Activated B cell treated with CpG ODN at 0.5 μM for 24 hours (primary cell): ENCODE measurements around the gene IQCE. TPM values are rescaled to one million over a fixed set of nuclear protein-coding genes. Genes with fewer than 3 reads are reported as not detected.

Experiments used
- ATAC-seq: fragments of 200-7000 bp; cut with Tn5 transposase; one replicate; pipeline ENCODE4 v1.10.0; 2021; ENCODE audit warnings: low read depth, mild to moderate bottlenecking, moderate library complexity
- CTCF ChIA-PET: fragments of 350-600 bp; sonication (Branson Sonifier 250); formaldehyde crosslinking; loops from one replicate; lab custom pipeline; 2021; ENCODE audit warnings: antibody characterized with exemption; lab: Charles Lee
- POLR2A ChIA-PET: fragments of 350-600 bp; sonication (Branson Sonifier 250); formaldehyde crosslinking; loops from one replicate; lab custom pipeline; 2021; ENCODE audit warnings: antibody characterized with exemption; lab: Charles Lee
- DNase-seq: peaks from one replicate; pipeline ENCODE4 v3.0.0; 2022
- H3K27ac Mint-ChIP-seq: one replicate; pipeline ENCODE4 v1.8.0; 2020; ENCODE audit warnings: mixed read lengths
- H3K27me3 Mint-ChIP-seq: one replicate; pipeline ENCODE4 v1.8.0; 2021; ENCODE audit warnings: mixed read lengths
- H3K36me3 Mint-ChIP-seq: one replicate; pipeline ENCODE4 v1.8.0; 2021; ENCODE audit warnings: low read depth, mixed read lengths
- H3K4me1 Mint-ChIP-seq: one replicate; pipeline ENCODE4 v1.8.0; 2021; ENCODE audit warnings: mixed read lengths
- H3K4me3 Mint-ChIP-seq: one replicate; pipeline ENCODE4 v1.8.0; 2020; ENCODE audit warnings: mild to moderate bottlenecking, mixed read lengths
- H3K9me3 Mint-ChIP-seq: one replicate; pipeline ENCODE4 v1.8.0; 2020; ENCODE audit warnings: mixed read lengths
- intact Hi-C: fragments of 100-400 bp; cut with micrococcal nuclease; formaldehyde crosslinking; loops from one replicate; pipeline ENCODE4 v1.15.1; 2024
- total RNA-seq: library from RNA; stranded (reverse); gene quantifications from 2 replicates; pipeline ENCODE4 v1.2.3, GENCODE V29; 2022
- TF ChIP-seq, protein P1 (sequence below): fragments of 200-600 bp; IDR thresholded peaks from one replicate; pipeline ENCODE4 v1.8.0; 2022; ENCODE audit warnings: antibody characterized with exemption, mild to moderate bottlenecking

IQCE gene
- total RNA-seq, 1 donor from 2014 or later, result 7.7 TPM

- CTCF ChIA-PET, result interaction anchor here (0.7 kb wide), 1 partner anchor 64 kb away, joined by 3 read pairs; no protein-coding TSS in a partner anchor
- Mint-ChIP-seq H3K4me1 (peaks cover 34% of the 10 kb centered on the region), H3K4me3 (no peak overlapping the region), H3K27ac (no peak overlapping the region), H3K9me3 (no peaks in the 10 kb centered on the region), H3K27me3 (no peaks in the 10 kb centered on the region), H3K36me3 (no peaks in the 10 kb centered on the region)
- DNase-seq (no peak), ATAC-seq (no peak)
- POLR2A ChIA-PET, result interaction anchor here (0.6 kb wide), 1 partner anchor 214 kb away, joined by 3 read pairs; no protein-coding TSS in a partner anchor
- TF ChIP-seq, protein P1, sequence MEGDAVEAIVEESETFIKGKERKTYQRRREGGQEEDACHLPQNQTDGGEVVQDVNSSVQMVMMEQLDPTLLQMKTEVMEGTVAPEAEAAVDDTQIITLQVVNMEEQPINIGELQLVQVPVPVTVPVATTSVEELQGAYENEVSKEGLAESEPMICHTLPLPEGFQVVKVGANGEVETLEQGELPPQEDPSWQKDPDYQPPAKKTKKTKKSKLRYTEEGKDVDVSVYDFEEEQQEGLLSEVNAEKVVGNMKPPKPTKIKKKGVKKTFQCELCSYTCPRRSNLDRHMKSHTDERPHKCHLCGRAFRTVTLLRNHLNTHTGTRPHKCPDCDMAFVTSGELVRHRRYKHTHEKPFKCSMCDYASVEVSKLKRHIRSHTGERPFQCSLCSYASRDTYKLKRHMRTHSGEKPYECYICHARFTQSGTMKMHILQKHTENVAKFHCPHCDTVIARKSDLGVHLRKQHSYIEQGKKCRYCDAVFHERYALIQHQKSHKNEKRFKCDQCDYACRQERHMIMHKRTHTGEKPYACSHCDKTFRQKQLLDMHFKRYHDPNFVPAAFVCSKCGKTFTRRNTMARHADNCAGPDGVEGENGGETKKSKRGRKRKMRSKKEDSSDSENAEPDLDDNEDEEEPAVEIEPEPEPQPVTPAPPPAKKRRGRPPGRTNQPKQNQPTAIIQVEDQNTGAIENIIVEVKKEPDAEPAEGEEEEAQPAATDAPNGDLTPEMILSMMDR, result no peak
- intact Hi-C loops, result no loop called here
Measured at GRCh38 chr7:2610898-2611297, 52.1 kb downstream of the IQCE start.

DNA sequence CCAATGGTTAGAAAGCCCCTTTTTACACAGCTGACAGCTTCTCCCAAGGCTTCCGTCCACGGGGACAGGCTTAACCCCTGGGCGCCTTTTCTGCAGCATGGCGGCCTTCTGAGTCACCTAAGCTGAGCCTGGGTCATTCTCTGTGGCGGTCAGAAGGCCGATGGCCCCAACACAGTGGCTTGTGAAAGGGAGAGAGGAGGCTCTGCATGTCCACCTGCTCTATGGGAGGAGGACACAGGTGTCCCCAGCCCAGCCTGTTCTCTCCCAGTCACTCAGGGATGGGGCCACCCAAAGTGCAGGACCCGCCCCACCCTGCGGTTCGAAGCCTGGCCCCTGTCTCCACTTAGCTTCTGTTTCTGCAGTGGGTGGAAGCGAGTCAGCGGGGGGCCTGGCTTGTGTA lies 52.6 kb downstream of the IQCE start:
- ATAC-seq (no peak), DNase-seq (no peak)
- ChIA-PET CTCF (no interaction called here), POLR2A (no interaction called here)
- TF ChIP-seq, protein P1, result no peak
- H3K9me3 Mint-ChIP-seq, result no peaks in the 10 kb centered on the region
- H3K4me1 Mint-ChIP-seq, result peaks cover 34% of the 10 kb centered on the region
- H3K27me3 Mint-ChIP-seq, result no peaks in the 10 kb centered on the region
- no peak overlapping the region for H3K27ac Mint-ChIP-seq
- intact Hi-C loops, result no loop called here
- H3K4me3 Mint-ChIP-seq, result no peak overlapping the region
- no peaks in the 10 kb centered on the region for H3K36me3 Mint-ChIP-seq

DNA sequence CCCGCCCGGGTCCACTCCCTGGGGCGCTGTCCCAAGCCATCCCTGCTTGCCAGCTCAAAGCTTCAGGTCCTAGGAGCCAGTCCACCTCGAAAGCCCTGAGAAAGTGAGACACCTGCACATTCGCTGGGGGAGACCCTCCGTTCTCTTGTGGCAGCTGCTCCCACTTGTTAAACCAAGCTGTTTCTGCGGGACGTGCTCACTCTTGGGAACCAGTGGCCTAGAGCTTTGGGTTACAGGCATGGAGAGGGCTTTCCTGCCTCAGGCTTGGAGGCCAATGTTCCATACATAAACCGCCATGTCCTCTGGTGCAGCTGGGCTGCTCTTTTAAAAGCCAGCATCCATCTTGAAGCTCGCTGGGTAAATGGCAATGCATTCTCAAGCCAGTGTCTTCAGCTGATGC lies 53.1 kb downstream of the IQCE start:
- DNase-seq, result no peak
- Mint-ChIP-seq H3K27me3 (no peaks in the 10 kb centered on the region), H3K27ac (no peak overlapping the region), H3K36me3 (no peaks in the 10 kb centered on the region), H3K4me3 (no peak overlapping the region), H3K9me3 (no peaks in the 10 kb centered on the region), H3K4me1 (peaks cover 34% of the 10 kb centered on the region)
- ATAC-seq, result no peak
- intact Hi-C loops, result no loop called here
- ChIA-PET POLR2A (interaction anchor here (1.5 kb wide), 1 partner anchor 98 kb away, joined by 4 read pairs; no protein-coding TSS in a partner anchor), CTCF (no interaction called here)
- TF ChIP-seq, protein P1, result no peak

GRCh38 chr7:2612445-2613097 lies 53.8 kb downstream of the IQCE start:
- Mint-ChIP-seq H3K36me3 (no peaks in the 10 kb centered on the region), H3K27ac (no peak overlapping the region), H3K4me1 (peaks cover 34% of the 10 kb centered on the region), H3K27me3 (no peaks in the 10 kb centered on the region), H3K4me3 (no peak overlapping the region), H3K9me3 (no peaks in the 10 kb centered on the region)
- POLR2A ChIA-PET, result interaction anchor here (0.5 to 1.5 kb wide), 3 partner anchors 20 to 97 kb away, joined by 3 to 4 read pairs (median 4); no protein-coding TSS in a partner anchor
- intact Hi-C loops, result no loop called here
- CTCF ChIA-PET, result interaction anchor here (0.7 kb wide), 1 partner anchor 57 kb away, joined by 3 read pairs; no protein-coding TSS in a partner anchor
- TF ChIP-seq, protein P1, result no peak
- ATAC-seq (no peak), DNase-seq (no peak)

- no peak for ATAC-seq
- Mint-ChIP-seq H3K27ac (no peak overlapping the region), H3K9me3 (no peaks in the 10 kb centered on the region), H3K4me3 (no peak overlapping the region), H3K36me3 (no peaks in the 10 kb centered on the region), H3K4me1 (peaks cover 28% of the 10 kb centered on the region), H3K27me3 (no peaks in the 10 kb centered on the region)
- TF ChIP-seq, protein P1, result no peak
- CTCF ChIA-PET, result interaction anchor here (0.7 kb wide), 1 partner anchor 56 kb away, joined by 3 read pairs; no protein-coding TSS in a partner anchor
- POLR2A ChIA-PET, result interaction anchor here (0.5 to 1.5 kb wide), 3 partner anchors 19 to 96 kb away, joined by 3 to 4 read pairs (median 4); no protein-coding TSS in a partner anchor
- no peak for DNase-seq
- intact Hi-C loops, result no loop called here
Measured at GRCh38 chr7:2613098-2613930, 54.5 kb downstream of the IQCE start.
